Cardiac fibroblast (primary cell): Measurements from ENCODE around the gene ADAMTS15.
A peak's percentile ranks its signal among the peaks of the same experiment; 100 is the strongest.

Experiments
- DNase-seq, 2 donors: peaks; one replicate each; pipeline versions ENCODE4 v3.0.0 to v3.0.0-alpha.2; 2010; ENCODE audit warnings: low read depth in 2 of 2
- H3K4me3 ChIP-seq, 2 donors: replicated peaks in 1 of 2; 1 replicate in 1 of 2; 2 replicates in 1 of 2; pipeline ENCODE4 v1.5.1; 2011; ENCODE audit warnings: low read depth in 2 of 2, low read length in 2 of 2, mild to moderate bottlenecking in 2 of 2, moderate library complexity in 1 of 2
- TF ChIP-seq, protein P1 (sequence below): IDR thresholded peaks from one replicate; pipeline ENCODE4 v1.5.1; 2011; ENCODE audit warnings: low read depth, mild to moderate bottlenecking, low read length, inconsistent platforms

ADAMTS15 gene

DNA sequence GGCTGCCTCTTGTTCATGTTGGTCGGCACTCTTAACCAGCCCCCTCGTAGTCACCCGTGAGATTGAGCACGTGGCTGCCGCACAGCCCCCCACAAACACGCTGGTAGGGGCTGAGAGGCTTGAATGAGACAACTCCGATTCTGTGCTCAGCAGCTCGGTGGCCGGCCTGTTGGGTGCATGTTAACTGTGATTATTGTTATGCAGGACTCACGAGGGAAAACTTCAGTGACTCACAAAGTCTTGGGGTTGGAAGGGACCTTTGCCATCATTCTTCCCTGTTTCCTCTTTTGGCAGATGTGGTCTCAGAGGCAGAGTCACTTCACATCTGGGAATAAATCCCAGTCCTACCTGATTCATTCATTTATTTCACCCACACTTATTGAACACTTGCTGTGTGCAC, 75.2 kb downstream of the ADAMTS15 start:
- H3K4me3 ChIP-seq = no peak overlapping the region
- TF ChIP-seq, protein P1, sequence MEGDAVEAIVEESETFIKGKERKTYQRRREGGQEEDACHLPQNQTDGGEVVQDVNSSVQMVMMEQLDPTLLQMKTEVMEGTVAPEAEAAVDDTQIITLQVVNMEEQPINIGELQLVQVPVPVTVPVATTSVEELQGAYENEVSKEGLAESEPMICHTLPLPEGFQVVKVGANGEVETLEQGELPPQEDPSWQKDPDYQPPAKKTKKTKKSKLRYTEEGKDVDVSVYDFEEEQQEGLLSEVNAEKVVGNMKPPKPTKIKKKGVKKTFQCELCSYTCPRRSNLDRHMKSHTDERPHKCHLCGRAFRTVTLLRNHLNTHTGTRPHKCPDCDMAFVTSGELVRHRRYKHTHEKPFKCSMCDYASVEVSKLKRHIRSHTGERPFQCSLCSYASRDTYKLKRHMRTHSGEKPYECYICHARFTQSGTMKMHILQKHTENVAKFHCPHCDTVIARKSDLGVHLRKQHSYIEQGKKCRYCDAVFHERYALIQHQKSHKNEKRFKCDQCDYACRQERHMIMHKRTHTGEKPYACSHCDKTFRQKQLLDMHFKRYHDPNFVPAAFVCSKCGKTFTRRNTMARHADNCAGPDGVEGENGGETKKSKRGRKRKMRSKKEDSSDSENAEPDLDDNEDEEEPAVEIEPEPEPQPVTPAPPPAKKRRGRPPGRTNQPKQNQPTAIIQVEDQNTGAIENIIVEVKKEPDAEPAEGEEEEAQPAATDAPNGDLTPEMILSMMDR = no peak
- DNase-seq = peak; percentile 67 to 90

DNA sequence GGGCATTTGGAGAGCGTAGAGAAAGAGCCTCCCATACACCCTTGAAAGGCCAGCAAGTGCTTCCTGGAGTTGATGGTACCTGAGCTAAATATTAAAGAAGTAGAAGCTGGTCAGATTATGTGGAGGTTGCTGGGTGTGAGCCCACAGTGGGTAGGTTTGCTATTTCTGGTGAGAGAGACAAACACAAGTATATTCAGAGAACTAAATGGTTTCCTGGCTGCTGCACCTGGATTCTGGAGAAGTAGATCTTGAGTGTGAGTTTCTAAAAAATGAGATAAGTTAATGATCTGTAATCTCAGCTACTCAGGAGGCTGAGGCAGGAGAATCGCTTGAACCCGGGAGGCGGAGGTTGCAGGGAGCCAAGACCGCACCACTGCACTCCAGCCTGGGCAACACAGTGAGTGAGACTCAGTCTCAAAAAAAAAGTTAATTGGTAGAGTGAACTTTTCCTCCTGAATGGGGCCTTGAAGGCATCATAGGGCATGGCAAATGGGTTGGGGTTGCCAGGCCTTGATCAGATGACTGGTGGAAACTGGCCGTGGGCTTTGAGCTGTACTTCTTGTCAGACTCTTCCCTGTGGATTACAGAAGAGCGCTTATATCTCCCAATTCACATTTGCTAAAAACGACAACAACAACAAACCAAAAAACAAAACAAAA, 75.8 kb downstream of the ADAMTS15 start:
- no peak for DNase-seq
- no peak overlapping the region for H3K4me3 ChIP-seq
- TF ChIP-seq, protein P1 = no peak

DNA sequence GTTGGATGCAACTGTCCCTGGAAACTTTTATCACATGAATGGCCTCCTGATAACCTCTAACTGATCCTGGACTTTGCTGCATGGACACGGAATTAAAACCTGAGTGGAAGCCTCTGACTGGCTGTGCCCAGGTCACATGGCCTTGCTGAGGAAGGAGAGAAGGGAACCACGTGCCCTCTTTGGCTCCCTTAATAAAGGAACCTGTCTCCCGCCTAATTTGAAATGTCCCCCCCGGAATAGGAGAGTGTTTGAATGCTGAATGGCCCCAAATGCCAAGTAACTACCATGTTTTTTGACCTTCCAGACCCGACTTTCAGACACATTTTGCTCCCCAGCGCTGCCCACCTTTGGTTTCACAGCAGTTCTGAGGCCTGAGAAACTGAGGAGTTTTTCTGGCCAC, 76.9 kb downstream of the ADAMTS15 start:
- DNase-seq = no peak
- no peak overlapping the region for H3K4me3 ChIP-seq
- TF ChIP-seq, protein P1 = no peak
